Small intestine (tissue), 7 donors: ENCODE measurements around the gene STRADA. TPM values are rescaled to one million over a fixed set of nuclear protein-coding genes. Genes with fewer than 3 reads are reported as not detected.

Experiments used
- DNase-seq, 2 donors: peaks; one replicate each; pipeline versions ENCODE4 v3.0.0 to v3.0.0-alpha.2; 2013
- FAIRE-seq: peaks from 2 replicates; lab custom pipeline; 2012; peaks lifted over from hg19 to GRCh38; lab: Jason Lieb, UNC
- H3K27ac ChIP-seq, 3 donors: one replicate each; pipeline ENCODE4 v1.5.1; 2013; ENCODE audit warnings: low read length in 2 of 3, mild to moderate bottlenecking in 2 of 3, control low read depth in 1 of 3, inconsistent platforms in 1 of 3, low read depth in 1 of 3, moderate library complexity in 1 of 3
- H3K27me3 ChIP-seq, 3 donors: one replicate each; pipeline ENCODE4 v1.6.1; 2013; ENCODE audit warnings: low read length in 3 of 3, inconsistent platforms in 1 of 3; ENCODE audit not compliant: control insufficient read depth in 3 of 3, insufficient read depth in 3 of 3
- H3K36me3 ChIP-seq, 3 donors: one replicate each; pipeline ENCODE4 v1.6.1; 2013; ENCODE audit warnings: low read length in 3 of 3, inconsistent platforms in 1 of 3, low read depth in 1 of 3, mild to moderate bottlenecking in 1 of 3, moderate library complexity in 1 of 3; ENCODE audit not compliant: control insufficient read depth in 3 of 3, insufficient read depth in 2 of 3
- H3K4me1 ChIP-seq, 3 donors: one replicate each; pipeline ENCODE4 v1.6.1; 2013; ENCODE audit warnings: low read length in 2 of 3, inconsistent platforms in 1 of 3, low read depth in 1 of 3, mild to moderate bottlenecking in 1 of 3, moderate library complexity in 1 of 3; ENCODE audit not compliant: control insufficient read depth in 3 of 3, insufficient read depth in 2 of 3
- H3K4me3 ChIP-seq, 3 donors: one replicate each; pipeline ENCODE4 v1.5.1; 2013; ENCODE audit warnings: low read length in 3 of 3, control low read depth in 1 of 3, inconsistent platforms in 1 of 3, low read depth in 1 of 3, mild to moderate bottlenecking in 1 of 3, moderate library complexity in 1 of 3
- H3K9me3 ChIP-seq, 2 donors: one replicate each; pipeline ENCODE4 v1.6.1; 2013; ENCODE audit warnings: low read depth in 1 of 2, low read length in 1 of 2; ENCODE audit not compliant: control insufficient read depth in 2 of 2, insufficient read depth in 1 of 2
- WGBS, 3 donors: extraction: QIAGEN DNeasy Blood & Tissue Kit; methylation state at CpG; one replicate each; pipeline ENCODE4 v1.1.7; 2013; 5-methylcytosine and 5-hydroxymethylcytosine counted together
- polyA plus RNA-seq, 4 donors: library from polyadenylated mRNA; stranded (reverse) in 3 of 4; unstranded in 1 of 4; fragments of 200-250 nt in 3 of 4; fragments of 120-200 nt in 1 of 4; gene quantifications; one replicate each; pipeline versions ENCODE4 v1.2.1 to v1.2.3, GENCODE V29; 2013
- donor health status: healthy with polysubstance abuse.
- donor health status: control.
- donor health status: control.
- donor health status: Bipolar disorder and iron deficiency.
- donor health status: healthy.

STRADA gene
- polyA plus RNA-seq, 4 donors = 8.1 to 35.2 (median 13.3) TPM

- no peak for FAIRE-seq
- Histone ChIP-seq H3K4me1 (peaks cover 0 to 8% (median 0%) of the 10 kb centered on the region in 3 donors), H3K27ac (peak overlapping the region in 2 of 3 donors; percentile 63 to 81), H3K9me3 (no peaks in the 10 kb centered on the region), H3K27me3 (peaks cover 0 to 16% (median 0%) of the 10 kb centered on the region in 3 donors), H3K4me3 (peak overlapping the region in 2 of 3 donors; percentile 38 to 54), H3K36me3 (peaks cover 5 to 40% (median 8%) of the 10 kb centered on the region in 3 donors)
- peak; percentile 53 to 64 for DNase-seq
- 40 to 53% (median 49%) methylated on average over 22 of the region's 22 CpGs for WGBS, 3 donors
Observed at GRCh38 chr17:63697341-63698286, 44.0 kb downstream of the STRADA start.

GRCh38 chr17:63696381-63696961 is 45.1 kb downstream of the STRADA start:
- H3K4me3 ChIP-seq = no peak overlapping the region
- no peaks in the 10 kb centered on the region for H3K9me3 ChIP-seq
- H3K27me3 ChIP-seq = peaks cover 0 to 16% (median 0%) of the 10 kb centered on the region in 3 donors
- DNase-seq (no peak), FAIRE-seq (no peak)
- WGBS, 3 donors = 57 to 75% (median 68%) methylated on average over 9 of the region's 9 CpGs
- peak overlapping the region in 2 of 3 donors; percentile 54 to 81 for H3K27ac ChIP-seq
- H3K4me1 ChIP-seq = peaks cover 0 to 8% (median 0%) of the 10 kb centered on the region in 3 donors
- H3K36me3 ChIP-seq = peaks cover 5 to 48% (median 12%) of the 10 kb centered on the region in 3 donors

GRCh38 chr17:63695889-63696288 is 45.7 kb downstream of the STRADA start:
- 84 to 87% (median 85%) methylated on average over 6 of the region's 6 CpGs for WGBS, 3 donors
- DNase-seq = no peak
- H3K9me3 ChIP-seq = no peaks in the 10 kb centered on the region

DNA sequence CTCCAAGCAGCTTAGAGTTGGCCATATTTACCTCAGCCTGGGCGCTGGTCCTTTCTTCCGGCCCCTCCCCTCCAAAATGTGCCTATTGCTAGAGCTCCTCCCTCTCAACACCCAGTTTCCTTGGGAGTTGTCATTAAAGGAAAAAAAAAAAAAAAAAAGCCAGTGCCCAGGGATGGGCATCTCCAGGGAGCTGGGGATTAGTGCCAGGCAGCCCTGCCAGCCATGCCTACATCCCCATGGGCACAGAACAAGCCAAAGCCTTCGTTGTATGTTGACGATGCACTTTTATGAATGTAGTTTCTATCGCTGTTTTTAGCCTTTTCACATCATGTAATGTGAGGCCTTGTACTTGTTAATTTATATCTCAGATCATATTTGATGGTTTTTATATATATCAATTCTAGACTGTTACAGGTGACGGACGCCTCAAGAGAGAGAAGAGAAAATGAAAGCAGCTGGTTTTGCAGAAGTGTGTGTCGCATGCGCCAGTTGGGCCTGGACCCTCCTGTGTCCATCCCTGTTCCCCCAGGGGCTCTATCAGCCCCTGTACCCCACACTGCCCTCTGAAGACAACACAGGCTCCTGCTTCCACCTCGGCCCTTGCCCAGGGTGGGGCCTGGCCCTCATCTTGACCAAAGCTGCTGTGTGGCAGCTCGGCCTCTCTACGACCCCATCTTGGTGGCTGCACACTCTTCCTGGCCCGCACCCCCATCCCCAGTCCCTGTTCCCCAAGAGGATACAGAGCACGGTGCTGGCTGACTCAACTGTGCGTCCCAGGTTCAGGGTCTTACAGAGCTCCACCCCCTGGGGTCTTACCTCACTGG is 46.4 kb downstream of the STRADA start:
- no peaks in the 10 kb centered on the region for H3K4me1 ChIP-seq
- FAIRE-seq = no peak
- no peaks in the 10 kb centered on the region for H3K9me3 ChIP-seq
- WGBS, 3 donors = 72 to 83% (median 79%) methylated on average over 15 of the region's 15 CpGs
- DNase-seq = no peak
- H3K4me3 ChIP-seq = no peak overlapping the region
- H3K27me3 ChIP-seq = peaks cover 0 to 7% (median 0%) of the 10 kb centered on the region in 3 donors
- H3K27ac ChIP-seq = peak overlapping the region in 1 of 3 donors; percentile 16
- peaks cover 12 to 59% (median 13%) of the 10 kb centered on the region in 3 donors for H3K36me3 ChIP-seq

More at GRCh38 chr17:63695889-63696288, 45.7 kb downstream of the STRADA start:
- no peak overlapping the region for H3K27ac ChIP-seq
- peaks cover 0 to 10% (median 0%) of the 10 kb centered on the region in 3 donors for H3K27me3 ChIP-seq
- peaks cover 0 to 2% (median 0%) of the 10 kb centered on the region in 3 donors for H3K4me1 ChIP-seq
- H3K36me3 ChIP-seq = peaks cover 8 to 52% (median 12%) of the 10 kb centered on the region in 3 donors
- no peak for FAIRE-seq
- no peak overlapping the region for H3K4me3 ChIP-seq

DNA sequence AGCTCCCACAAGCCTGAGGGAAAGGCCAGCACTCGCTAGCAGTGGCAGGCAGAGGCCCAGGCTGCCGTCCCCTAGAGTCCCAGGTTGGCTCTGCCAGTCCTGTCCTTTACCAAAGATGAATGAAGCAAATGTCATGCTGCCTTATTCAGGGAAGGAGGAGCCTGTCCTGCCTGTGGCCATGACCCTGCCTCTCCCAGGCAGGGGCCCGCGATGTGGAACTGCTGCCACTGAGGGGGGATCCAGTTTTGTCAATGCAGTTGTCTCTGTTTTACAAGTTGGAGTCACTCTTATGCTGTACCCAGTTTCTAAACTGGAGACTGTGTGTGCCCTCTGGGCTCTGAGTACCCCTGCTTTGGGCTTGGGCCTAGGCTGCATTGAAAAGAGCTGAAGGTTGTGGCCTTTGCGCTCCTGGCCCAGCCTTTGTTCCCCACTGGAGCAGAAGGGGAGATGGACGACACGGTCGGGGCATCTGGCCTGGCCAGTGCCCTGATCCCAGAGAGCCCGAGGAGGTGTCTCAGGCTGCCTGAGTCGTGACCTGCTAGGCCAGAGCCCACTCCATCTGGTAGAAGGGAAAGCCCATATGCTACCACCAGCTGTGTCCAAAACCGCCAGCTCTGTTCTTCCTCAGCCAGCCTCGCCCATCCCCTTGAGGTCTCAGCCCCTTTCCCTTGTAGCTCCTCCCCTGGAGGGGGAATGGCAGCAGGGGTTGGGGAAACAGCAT is 47.2 kb downstream of the STRADA start:
- H3K9me3 ChIP-seq = no peaks in the 10 kb centered on the region
- no peak overlapping the region for H3K4me3 ChIP-seq
- H3K4me1 ChIP-seq = no peaks in the 10 kb centered on the region
- peaks cover 12 to 66% (median 13%) of the 10 kb centered on the region in 3 donors for H3K36me3 ChIP-seq
- FAIRE-seq (no peak), DNase-seq (no peak)
- WGBS, 3 donors = 81 to 92% (median 91%) methylated on average over 12 of the region's 12 CpGs
- H3K27me3 ChIP-seq = peaks cover 0 to 7% (median 0%) of the 10 kb centered on the region in 3 donors
- H3K27ac ChIP-seq = no peak overlapping the region

DNA sequence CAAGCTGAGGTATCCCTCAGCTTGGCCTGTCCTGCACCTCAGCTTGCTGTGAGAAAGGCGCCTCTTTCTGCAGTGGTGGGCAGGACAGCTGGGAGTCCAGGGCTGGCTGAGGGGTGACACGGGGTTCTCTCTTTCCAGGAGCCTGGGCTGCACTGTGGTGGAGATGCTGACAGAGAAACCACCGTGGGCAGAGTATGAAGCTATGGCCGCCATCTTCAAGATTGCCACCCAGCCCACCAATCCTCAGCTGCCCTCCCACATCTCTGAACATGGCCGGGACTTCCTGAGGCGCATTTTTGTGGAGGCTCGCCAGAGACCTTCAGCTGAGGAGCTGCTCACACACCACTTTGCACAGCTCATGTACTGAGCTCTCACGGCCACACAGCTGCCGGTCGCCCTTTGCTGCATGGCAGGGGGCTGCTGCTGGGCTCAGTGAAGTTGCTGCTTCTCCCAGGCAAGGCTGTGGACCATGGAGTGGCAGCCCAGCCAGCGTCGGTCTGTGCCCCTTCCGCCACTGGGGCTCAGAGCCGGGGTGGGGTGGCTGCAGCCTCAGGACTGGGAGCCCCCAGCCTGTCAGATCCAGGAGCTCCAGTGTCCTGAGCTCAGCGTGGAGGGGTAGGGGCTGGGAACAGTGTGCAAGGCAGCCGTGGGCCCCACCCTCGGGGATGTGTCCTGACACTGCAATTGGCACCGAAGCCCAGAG is 48.0 kb downstream of the STRADA start:
- Histone ChIP-seq H3K4me3 (no peak overlapping the region), H3K9me3 (no peaks in the 10 kb centered on the region), H3K27me3 (no peaks in the 10 kb centered on the region), H3K27ac (no peak overlapping the region), H3K36me3 (peaks cover 12 to 74% (median 15%) of the 10 kb centered on the region in 3 donors), H3K4me1 (no peaks in the 10 kb centered on the region)
- 88 to 96% (median 90%) methylated on average over 16 to 18 of the region's 18 CpGs for WGBS, 3 donors
- FAIRE-seq (no peak), DNase-seq (no peak)

GRCh38 chr17:63692195-63692816 is 49.3 kb downstream of the STRADA start:
- no peaks in the 10 kb centered on the region for H3K4me1 ChIP-seq
- H3K9me3 ChIP-seq = no peaks in the 10 kb centered on the region
- WGBS, 3 donors = 95% methylated on average over 11 of the region's 11 CpGs
- peaks cover 15 to 77% (median 15%) of the 10 kb centered on the region in 3 donors for H3K36me3 ChIP-seq
- FAIRE-seq (no peak), DNase-seq (no peak)
- no peak overlapping the region for H3K27ac ChIP-seq
- no peaks in the 10 kb centered on the region for H3K27me3 ChIP-seq
- no peak overlapping the region for H3K4me3 ChIP-seq
